Keratinocyte (primary cell): Measurements from ENCODE around the gene ERC2. TPM values are rescaled to one million over a fixed set of nuclear protein-coding genes. Genes with fewer than 3 reads are reported as not detected.

Experiments used
- DNase-seq: peaks from one replicate; pipeline ENCODE4 v3.0.0-alpha.2; 2011; ENCODE audit warnings: low read depth, missing footprints, low spot score
- FAIRE-seq: peaks from 2 replicates; lab custom pipeline; 2011; peaks lifted over from hg19 to GRCh38; lab: Jason Lieb, UNC
- H2AFZ ChIP-seq: 2 replicates; pipeline ENCODE4 v1.6.0; 2012; ENCODE audit warnings: low read length, control low read depth, inconsistent platforms; ENCODE audit not compliant: control insufficient read depth
- H3K27ac ChIP-seq: 2 replicates; pipeline ENCODE4 v1.5.1; 2011; ENCODE audit warnings: low read length; ENCODE audit not compliant: control insufficient read depth, insufficient read depth
- H3K27me3 ChIP-seq: 3 replicates; pipeline ENCODE4 v1.6.0; 2011; ENCODE audit warnings: low read length; ENCODE audit not compliant: control insufficient read depth, insufficient read depth; ENCODE audit errors: extremely low read depth
- H3K36me3 ChIP-seq, 2 experiments: 2 replicates in 1 of 2; 3 replicates in 1 of 2; pipeline ENCODE4 v1.5.1; 2011; ENCODE audit warnings: low read length in 2 of 2, mild to moderate bottlenecking in 1 of 2; ENCODE audit not compliant: control insufficient read depth in 2 of 2, insufficient read depth in 2 of 2; ENCODE audit errors: extremely low read depth in 1 of 2
- H3K4me1 ChIP-seq: 3 replicates; pipeline ENCODE4 v1.5.1; 2011; ENCODE audit warnings: low read length; ENCODE audit not compliant: control insufficient read depth, insufficient read depth; ENCODE audit errors: extremely low read depth
- H3K4me2 ChIP-seq: 3 replicates; pipeline ENCODE4 v1.6.0; 2011; ENCODE audit warnings: low read depth, low read length; ENCODE audit not compliant: control insufficient read depth, insufficient read depth; ENCODE audit errors: extremely low read depth
- H3K4me3 ChIP-seq, 3 experiments: fragments of 200-600 bp in 1 of 3; sonication (generic) in 1 of 3; 2 replicates in 2 of 3; 3 replicates in 1 of 3; pipeline ENCODE4 v1.5.1; 2011 to 2016; ENCODE audit warnings: low read length in 3 of 3, mild to moderate bottlenecking in 3 of 3, control low read depth in 2 of 3, inconsistent platforms in 1 of 3, low read depth in 1 of 3, mixed read lengths in 1 of 3, mixed run types in 1 of 3, moderate library complexity in 1 of 3; ENCODE audit not compliant: control insufficient read depth in 2 of 3, insufficient read depth in 2 of 3; ENCODE audit errors: extremely low read depth in 1 of 3
- H3K79me2 ChIP-seq: 2 replicates; pipeline ENCODE4 v1.6.0; 2012; ENCODE audit warnings: low read length; ENCODE audit not compliant: control insufficient read depth, insufficient read depth
- H3K9ac ChIP-seq: 3 replicates; pipeline ENCODE4 v1.6.0; 2011; ENCODE audit warnings: low read length; ENCODE audit not compliant: control insufficient read depth, insufficient read depth; ENCODE audit errors: extremely low read depth
- H3K9me1 ChIP-seq: 3 replicates; pipeline ENCODE4 v1.6.0; 2011; ENCODE audit warnings: low read length; ENCODE audit not compliant: control insufficient read depth, insufficient read depth; ENCODE audit errors: extremely low read depth
- H3K9me3 ChIP-seq: 2 replicates; pipeline ENCODE4 v1.5.1; 2012; ENCODE audit warnings: low read depth, low read length; ENCODE audit not compliant: control insufficient read depth
- H4K20me1 ChIP-seq: 3 replicates; pipeline ENCODE4 v1.6.0; 2011; ENCODE audit warnings: low read length; ENCODE audit not compliant: control insufficient read depth, insufficient read depth; ENCODE audit errors: extremely low read depth
- CTCF ChIP-seq, 3 experiments: IDR thresholded peaks in 1 of 3; conservative IDR thresholded peaks in 1 of 3; optimal IDR thresholded peaks in 1 of 3; 2 replicates in 2 of 3; 3 replicates in 1 of 3; pipeline versions ENCODE3 to v1.5.1; 2011; ENCODE audit warnings: low read length in 3 of 3, mild to moderate bottlenecking in 3 of 3, moderate library complexity in 2 of 3, control low read depth in 1 of 3, inconsistent platforms in 1 of 3; ENCODE audit not compliant: insufficient read depth in 2 of 3; ENCODE audit errors: extremely low read depth in 1 of 3
- EZH2 ChIP-seq: IDR thresholded peaks from one replicate; pipeline ENCODE4 v1.6.1; 2012; ENCODE audit warnings: inconsistent platforms, mild to moderate bottlenecking, low read length, moderate library complexity
- dilution Hi-C: fragments of 300-500 bp; cut with MboI; formaldehyde crosslinking; loops from one replicate; pipeline ENCODE4 v1.7.0; 2020; ENCODE audit warnings: low sequenced_read_pairs; ENCODE audit not compliant: extremely low pct_ligation_motif_present
- polyA plus RNA-seq, 5 experiments: library from polyadenylated mRNA; depleted of rRNA in 3 of 5; stranded (reverse) in 3 of 5; stranded (forward) in 1 of 5; unstranded in 1 of 5; fragments of >200 nt; gene quantifications; 1 replicate in 1 of 5; 2 replicates in 3 of 5; 3 replicates in 1 of 5; pipeline versions ENCODE4 v1.2.1 to v1.2.3, GENCODE V29; 2011 to 2012; ENCODE audit warnings: missing spikeins in 2 of 5, low read depth in 1 of 5, low replicate concordance in 1 of 5

The ERC2 gene
- polyA plus RNA-seq, 1 donor (not counting 4 experiments of a cell fraction or from before 2014, with no cell fraction given): 0.08 TPM

- H3K4me3 ChIP-seq: no peak overlapping the region
- no peaks in the 10 kb centered on the region for H3K36me3 ChIP-seq
- dilution Hi-C loops: no loop called here
- H3K79me2 ChIP-seq: no peaks in the 10 kb centered on the region
- H3K4me1 ChIP-seq: no peaks in the 10 kb centered on the region
- FAIRE-seq: no peak
- no peak overlapping the region for H3K4me2 ChIP-seq
- no peak for DNase-seq
- H3K27ac ChIP-seq: no peak overlapping the region
- H3K9me1 ChIP-seq: no peaks in the 10 kb centered on the region
- no peaks in the 10 kb centered on the region for H3K9me3 ChIP-seq
- no peak for TF ChIP-seq CTCF (optimal IDR thresholded peaks at IDR 0.05 in 1 of 3, IDR thresholded peaks at IDR 0.05 in 1 of 3, conservative IDR thresholded peaks at IDR 0.05 in 1 of 3; ENCODE audit: extremely low read depth in 1 of 3, insufficient read depth in 2 of 3, low read length in 3 of 3)
- TF ChIP-seq EZH2: no peak
- no peak overlapping the region for H2AFZ ChIP-seq
- no peaks in the 10 kb centered on the region for H3K27me3 ChIP-seq
- no peak overlapping the region for H3K9ac ChIP-seq
- no peaks in the 10 kb centered on the region for H4K20me1 ChIP-seq
Observed at GRCh38 chr3:55716044-55716443, 752.2 kb downstream of the ERC2 start.

GRCh38 chr3:55714057-55714456 is 754.2 kb downstream of the ERC2 start:
- FAIRE-seq: no peak
- no peak overlapping the region for H3K4me2 ChIP-seq

More at GRCh38 chr3:55714057-55714456, 754.2 kb downstream of the ERC2 start:
- no peak for TF ChIP-seq EZH2
- TF ChIP-seq CTCF (optimal IDR thresholded peaks at IDR 0.05 in 1 of 3, IDR thresholded peaks at IDR 0.05 in 1 of 3, conservative IDR thresholded peaks at IDR 0.05 in 1 of 3; ENCODE audit: extremely low read depth in 1 of 3, insufficient read depth in 2 of 3, low read length in 3 of 3): no peak
- H3K9ac ChIP-seq: no peak overlapping the region
- H3K4me3 ChIP-seq: no peak overlapping the region
- no peaks in the 10 kb centered on the region for H3K79me2 ChIP-seq
- H3K4me1 ChIP-seq: no peaks in the 10 kb centered on the region
- H3K9me3 ChIP-seq: no peaks in the 10 kb centered on the region
- H3K27ac ChIP-seq: no peak overlapping the region
- no peaks in the 10 kb centered on the region for H3K9me1 ChIP-seq
- H2AFZ ChIP-seq: no peak overlapping the region
- H4K20me1 ChIP-seq: no peaks in the 10 kb centered on the region
- no peaks in the 10 kb centered on the region for H3K36me3 ChIP-seq
- no peak for DNase-seq
- no peaks in the 10 kb centered on the region for H3K27me3 ChIP-seq
- dilution Hi-C loops: no loop called here
